Psoas muscle (tissue), 8 donors: Measurements from ENCODE around the gene COBL. TPM values are rescaled to one million over a fixed set of nuclear protein-coding genes. Genes with fewer than 3 reads are reported as not detected.

Experiments used
- ATAC-seq, 4 donors: fragments of 200-7000 bp; cut with Tn5 transposase; one replicate each; pipeline ENCODE4 v1.9.1; 2020; ENCODE audit warnings: moderate library complexity in 3 of 4, mild to moderate bottlenecking in 2 of 4
- DNase-seq, 2 donors: peaks; one replicate each; pipeline ENCODE4 v3.0.0-alpha.2; 2020
- H3K27ac ChIP-seq: fragments of 200-600 bp; one replicate; pipeline ENCODE4 v1.8.0; 2022
- H3K27me3 ChIP-seq, 3 donors: fragments of 200-600 bp in 1 of 3; one replicate each; pipeline versions ENCODE4 v1.6.1 to v1.8.0; 2013 to 2022; ENCODE audit warnings: low read length in 2 of 3, mild to moderate bottlenecking in 2 of 3, moderate library complexity in 1 of 3; ENCODE audit not compliant: insufficient read depth in 3 of 3
- H3K36me3 ChIP-seq, 2 donors: fragments of 200-600 bp in 1 of 2; one replicate each; pipeline versions ENCODE4 v1.6.1 to v1.8.0; 2013 to 2022; ENCODE audit warnings: low read depth in 1 of 2, mild to moderate bottlenecking in 1 of 2, moderate library complexity in 1 of 2; ENCODE audit not compliant: insufficient read depth in 1 of 2
- H3K4me1 ChIP-seq: fragments of 200-600 bp; one replicate; pipeline ENCODE4 v1.8.0; 2022
- H3K4me3 ChIP-seq: fragments of 200-600 bp; one replicate; pipeline ENCODE4 v1.8.0; 2022; ENCODE audit warnings: mild to moderate bottlenecking
- H3K9me3 ChIP-seq: fragments of 200-600 bp; one replicate; pipeline ENCODE4 v1.8.0; 2022
- WGBS, 3 donors: extraction: QIAGEN DNeasy Blood & Tissue Kit; methylation state at CpG; one replicate each; pipeline versions ENCODE4 v1.1.6 to v1.1.7; 2013; 5-methylcytosine and 5-hydroxymethylcytosine counted together
- intact Hi-C, 2 donors: fragments of 100-400 bp; cut with DNase I; formaldehyde crosslinking; loops; one replicate each; pipeline versions ENCODE4 v1.11.0 to v1.14.2; 2022
- polyA plus RNA-seq, 3 donors: library from polyadenylated mRNA; stranded (reverse); fragments of 200-250 nt; gene quantifications; one replicate each; pipeline ENCODE4 v1.2.3, GENCODE V29; 2013
- total RNA-seq, 4 donors: library from RNA; stranded (reverse); fragmentation: NEBNext Ultra II Directional in 2 of 4; extraction: Animal tissue kit (Norgen Biotek cat#: 25700) in 2 of 4; gene quantifications; one replicate each; pipeline versions ENCODE4 v1.2.1 to v1.2.4, GENCODE V29; 2021 to 2023
- TF ChIP-seq, protein P1 (sequence below): fragments of 200-600 bp; IDR thresholded peaks from one replicate; pipeline ENCODE4 v1.8.0; 2022; ENCODE audit warnings: antibody characterized with exemption
- donor health status: healthy with polysubstance abuse.
- donor health status: DM: no; HTN: no; CAD: no; lungs with moderate emphysema.
- donor health status: Bipolar disorder and iron deficiency.
- donor health status: healthy.
- donor health status: DM: yes; HTN: yes; CAD: no.
- donor health status: DM: no; HTN: no; CAD: no.
- donor health status: DM: no; HTN: no; CAD: no.
- donor health status: DM: yes; HTN: yes; CAD: no.

COBL gene
- total and polyA plus RNA-seq, 7 donors, result 57.5 to 139 (median 115) TPM

DNA sequence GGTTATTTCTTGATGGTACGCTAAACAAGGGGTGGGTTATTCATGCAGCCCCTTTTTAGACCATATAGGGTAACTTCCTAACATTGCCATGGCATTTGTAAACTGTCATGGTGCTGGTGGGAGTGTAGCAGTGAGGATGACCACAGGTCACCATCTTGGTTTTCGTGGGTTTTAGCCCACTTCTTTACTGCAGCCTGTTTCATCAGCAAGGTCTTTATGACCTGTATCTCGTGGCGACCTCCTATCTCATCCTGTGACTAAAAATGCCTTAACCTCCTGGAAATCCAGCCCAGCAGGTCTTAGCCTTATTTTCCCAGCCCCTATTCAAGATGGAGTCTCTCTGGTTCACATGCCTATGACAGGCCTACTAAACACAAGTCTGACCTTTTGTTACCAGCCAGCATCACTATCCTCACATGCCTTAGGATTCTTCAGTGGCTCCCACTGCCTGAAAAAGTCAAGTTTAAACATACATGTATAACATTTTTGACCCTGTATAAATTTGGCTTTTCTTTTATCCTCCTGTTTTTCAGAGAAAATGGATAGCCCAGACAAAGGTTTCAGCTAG is 13.2 kb upstream of the COBL start:
- TF ChIP-seq, protein P1, sequence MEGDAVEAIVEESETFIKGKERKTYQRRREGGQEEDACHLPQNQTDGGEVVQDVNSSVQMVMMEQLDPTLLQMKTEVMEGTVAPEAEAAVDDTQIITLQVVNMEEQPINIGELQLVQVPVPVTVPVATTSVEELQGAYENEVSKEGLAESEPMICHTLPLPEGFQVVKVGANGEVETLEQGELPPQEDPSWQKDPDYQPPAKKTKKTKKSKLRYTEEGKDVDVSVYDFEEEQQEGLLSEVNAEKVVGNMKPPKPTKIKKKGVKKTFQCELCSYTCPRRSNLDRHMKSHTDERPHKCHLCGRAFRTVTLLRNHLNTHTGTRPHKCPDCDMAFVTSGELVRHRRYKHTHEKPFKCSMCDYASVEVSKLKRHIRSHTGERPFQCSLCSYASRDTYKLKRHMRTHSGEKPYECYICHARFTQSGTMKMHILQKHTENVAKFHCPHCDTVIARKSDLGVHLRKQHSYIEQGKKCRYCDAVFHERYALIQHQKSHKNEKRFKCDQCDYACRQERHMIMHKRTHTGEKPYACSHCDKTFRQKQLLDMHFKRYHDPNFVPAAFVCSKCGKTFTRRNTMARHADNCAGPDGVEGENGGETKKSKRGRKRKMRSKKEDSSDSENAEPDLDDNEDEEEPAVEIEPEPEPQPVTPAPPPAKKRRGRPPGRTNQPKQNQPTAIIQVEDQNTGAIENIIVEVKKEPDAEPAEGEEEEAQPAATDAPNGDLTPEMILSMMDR, result no peak
- ATAC-seq, result no peak
- no peaks in the 10 kb centered on the region for H3K27me3 ChIP-seq
- intact Hi-C loops, result no loop called here
- no peak overlapping the region for H3K4me3 ChIP-seq
- H3K36me3 ChIP-seq, result no peaks in the 10 kb centered on the region
- WGBS, 3 donors, result 85 to 94% (median 94%) methylated on average over 4 of the region's 4 CpGs
- H3K9me3 ChIP-seq, result no peaks in the 10 kb centered on the region
- H3K4me1 ChIP-seq, result peaks cover 4% of the 10 kb centered on the region
- H3K27ac ChIP-seq, result no peak overlapping the region
- no peak for DNase-seq

DNA sequence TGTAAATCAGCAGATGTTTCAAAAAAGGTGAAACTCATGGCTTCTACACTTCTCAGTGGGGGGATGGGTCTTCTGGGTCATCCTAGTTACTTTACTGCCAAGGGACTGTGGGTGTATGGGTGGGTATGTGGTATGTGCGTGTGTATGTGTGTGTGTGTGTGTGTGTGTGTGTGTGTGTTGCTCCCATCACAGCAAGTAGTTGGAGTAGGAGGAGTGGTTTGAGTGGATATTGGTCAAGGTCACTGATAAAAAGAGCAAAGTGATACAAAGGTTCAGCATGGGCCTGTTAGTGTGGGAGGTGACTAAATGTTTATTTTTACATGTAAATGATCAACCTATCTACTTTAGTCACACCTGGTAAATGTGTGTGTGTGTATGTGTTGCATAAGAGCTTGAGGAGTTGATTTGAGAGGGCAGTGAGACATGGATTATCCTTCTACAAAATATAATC is 11.8 kb upstream of the COBL start:
- ATAC-seq (no peak), DNase-seq (no peak)
- Histone ChIP-seq H3K27ac (no peak overlapping the region), H3K9me3 (no peaks in the 10 kb centered on the region), H3K36me3 (no peaks in the 10 kb centered on the region), H3K4me3 (no peak overlapping the region), H3K4me1 (peaks cover 11% of the 10 kb centered on the region), H3K27me3 (no peaks in the 10 kb centered on the region)
- TF ChIP-seq, protein P1, result no peak
- intact Hi-C loops, result no loop called here
- 86 to 89% (median 86%) methylated on average over 1 of the region's 1 CpG for WGBS, 3 donors

DNA sequence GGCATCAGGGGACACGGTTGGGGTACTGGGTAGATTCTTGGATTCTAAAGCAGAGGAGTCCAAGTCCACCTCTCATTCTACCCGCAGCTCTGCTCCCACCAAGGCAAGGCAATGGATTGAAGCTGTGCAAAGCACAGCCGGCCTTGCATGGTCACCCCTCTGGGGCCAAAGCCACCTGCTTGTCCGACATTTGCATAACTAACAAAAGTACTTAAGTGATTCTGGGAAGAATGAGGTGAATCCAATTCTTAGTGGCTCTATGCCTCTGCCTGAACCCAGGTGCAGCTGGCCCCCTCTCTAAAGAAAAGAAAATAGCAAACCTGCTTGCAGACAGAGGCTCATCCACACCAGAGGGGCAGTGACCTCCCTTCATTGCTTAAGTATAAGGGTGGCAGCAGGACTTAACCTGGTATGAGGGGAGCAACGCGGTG is 10.7 kb upstream of the COBL start:
- Histone ChIP-seq H3K9me3 (no peaks in the 10 kb centered on the region), H3K27ac (no peak overlapping the region), H3K36me3 (no peaks in the 10 kb centered on the region), H3K4me3 (no peak overlapping the region), H3K4me1 (peaks cover 12% of the 10 kb centered on the region), H3K27me3 (no peaks in the 10 kb centered on the region)
- intact Hi-C loops, result no loop called here
- ATAC-seq, result no peak
- no peak for DNase-seq
- TF ChIP-seq, protein P1, result no peak
- 54 to 60% (median 55%) methylated on average over 6 of the region's 6 CpGs for WGBS, 3 donors

DNA sequence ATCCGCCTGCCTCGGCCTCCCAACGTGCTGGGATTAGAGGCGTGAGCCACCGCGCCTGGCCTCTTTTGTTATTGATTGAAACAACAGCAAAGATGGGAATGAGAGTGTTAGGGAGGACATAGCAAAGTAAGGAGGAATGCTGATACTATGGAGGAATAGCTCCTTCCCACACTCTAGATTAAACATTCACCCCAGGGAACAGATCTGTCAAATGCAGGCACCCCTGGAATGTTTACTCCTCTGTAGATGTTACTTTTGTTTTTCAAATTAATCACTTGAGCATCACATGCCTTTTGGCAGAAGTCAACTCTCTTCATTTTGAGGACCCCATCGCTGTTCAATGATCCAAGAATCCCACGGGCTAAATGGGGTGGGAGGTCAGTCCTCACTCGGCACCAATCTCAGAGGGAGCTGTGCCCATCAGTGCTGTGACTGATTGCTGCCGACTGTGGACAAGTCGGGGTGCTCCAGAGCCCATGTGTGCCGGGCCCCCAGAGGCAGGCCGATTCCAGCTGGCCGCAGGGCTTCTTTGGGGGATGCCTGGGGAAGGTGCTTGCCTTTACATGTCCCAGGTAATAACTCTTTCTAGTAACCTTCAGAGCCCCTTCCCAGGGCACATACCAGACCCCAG is 10.2 kb upstream of the COBL start:
- ATAC-seq, result no peak
- Histone ChIP-seq H3K4me1 (peaks cover 17% of the 10 kb centered on the region), H3K36me3 (no peaks in the 10 kb centered on the region), H3K4me3 (no peak overlapping the region), H3K27ac (no peak overlapping the region), H3K9me3 (no peaks in the 10 kb centered on the region), H3K27me3 (no peaks in the 10 kb centered on the region)
- 64 to 69% (median 69%) methylated on average over 14 of the region's 14 CpGs for WGBS, 3 donors
- intact Hi-C loops, result no loop called here
- TF ChIP-seq, protein P1, result no peak
- no peak for DNase-seq

DNA sequence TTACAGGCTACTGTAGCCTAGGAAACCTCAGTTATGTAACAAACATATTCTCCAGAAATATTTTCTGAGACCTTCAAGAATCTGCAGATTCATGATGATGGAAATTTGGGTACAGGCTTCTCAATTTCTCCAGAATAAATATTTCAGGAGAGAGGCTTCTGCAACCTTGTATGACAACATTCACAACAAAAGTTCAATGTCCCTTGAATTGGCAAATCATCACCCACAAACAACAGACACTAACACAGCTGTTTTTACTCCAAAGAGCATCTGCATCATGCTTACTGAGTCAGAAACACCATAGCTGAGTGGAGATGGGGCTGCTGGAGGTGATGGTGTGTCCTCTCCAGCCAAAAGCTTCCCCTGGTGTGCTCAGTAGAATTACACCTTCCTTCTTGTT is 9.3 kb upstream of the COBL start:
- DNase-seq (no peak), ATAC-seq (no peak)
- Histone ChIP-seq H3K4me3 (no peak overlapping the region), H3K36me3 (no peaks in the 10 kb centered on the region), H3K9me3 (no peaks in the 10 kb centered on the region), H3K27ac (peak overlapping the region; percentile 72), H3K4me1 (peaks cover 18% of the 10 kb centered on the region), H3K27me3 (no peaks in the 10 kb centered on the region)
- TF ChIP-seq, protein P1, result no peak
- intact Hi-C loops, result no loop called here
